Adrenal gland (tissue), 12 donors: ENCODE data around the gene SPDYC. TPM values are rescaled to one million over a fixed set of nuclear protein-coding genes. Genes with fewer than 3 reads are reported as not detected.

Experiments
- DNase-seq, 7 donors: peaks; one replicate each; pipeline ENCODE4 v3.0.0-alpha.2; 2019 to 2020
- H3K27ac ChIP-seq, 5 donors: fragments of 200-600 bp; sonication (generic) in 4 of 5; 1 replicate in 3 of 5; 2 replicates in 2 of 5; pipeline versions ENCODE4 v1.5.1 to v1.8.0; 2016 to 2020; ENCODE audit warnings: mild to moderate bottlenecking in 1 of 5
- H3K27me3 ChIP-seq: fragments of 200-600 bp; 2 replicates; pipeline ENCODE4 v1.8.0; 2021
- H3K36me3 ChIP-seq, 2 donors: fragments of 200-600 bp; replicated peaks in 1 of 2; 1 replicate in 1 of 2; 2 replicates in 1 of 2; pipeline versions ENCODE4 v1.5.1 to v1.8.0; 2018 to 2022
- H3K4me1 ChIP-seq, 2 donors: fragments of 200-600 bp; replicated peaks in 1 of 2; 1 replicate in 1 of 2; 2 replicates in 1 of 2; pipeline versions ENCODE4 v1.5.1 to v1.8.0; 2018 to 2021
- H3K4me3 ChIP-seq, 4 donors: fragments of 200-600 bp; sonication (generic) in 3 of 4; one replicate each; pipeline ENCODE4 v1.5.1; 2016 to 2018
- H3K9me3 ChIP-seq, 3 donors: fragments of 200-600 bp; sonication (generic) in 1 of 3; replicated peaks in 1 of 3; 1 replicate in 2 of 3; 2 replicates in 1 of 3; pipeline versions ENCODE4 v1.5.1 to v1.8.0; 2016 to 2021
- POLR2A ChIP-seq, 2 donors: fragments of 450-650 bp; IDR thresholded peaks; one replicate each; pipeline ENCODE4 v1.6.1; 2017; ENCODE audit warnings: antibody characterized with exemption in 2 of 2, mild to moderate bottlenecking in 2 of 2, moderate library complexity in 1 of 2
- WGBS, 4 donors: extraction: QIAGEN DNeasy Blood & Tissue Kit in 2 of 4; methylation state at CpG; one replicate each; pipeline versions ENCODE4 v1.1.5 to v1.1.7; 2013 to 2017; 5-methylcytosine and 5-hydroxymethylcytosine counted together
- intact Hi-C, 2 donors: fragments of 100-400 bp; cut with DNase I; formaldehyde crosslinking; loops; one replicate each; pipeline versions ENCODE4 v1.14.1 to v1.15.0; 2022 to 2023
- polyA plus RNA-seq, 3 donors: library from polyadenylated mRNA; stranded (reverse); fragments of 200-250 nt in 2 of 3; fragments of 350-450 nt in 1 of 3; fragmentation: Illumina TruSeq in 1 of 3; extraction: RNeasy Lipid Tissue Mini Kit (QIAGEN cat#74804) in 1 of 3; gene quantifications; one replicate each; pipeline ENCODE4 v1.2.3, GENCODE V29; 2013 to 2014
- total RNA-seq, 9 donors: library from RNA; depleted of rRNA in 4 of 9; stranded (reverse); fragments of >200 nt in 4 of 9; fragments of 120-200 nt in 1 of 9; fragmentation: NEBNext Ultra II Directional in 1 of 9; extraction: Animal tissue kit (Norgen Biotek cat#: 25700) in 1 of 9; gene quantifications; one replicate each; pipeline versions ENCODE4 v1.1.0 to v1.2.4, GENCODE V29; 2013 to 2023
- TF ChIP-seq, protein P1 (sequence below), 6 experiments: fragments of 450-650 bp in 4 of 6; fragments of 200-600 bp in 2 of 6; sonication (generic) in 1 of 6; IDR thresholded peaks; 1 replicate in 5 of 6; 2 replicates in 1 of 6; pipeline versions ENCODE4 v1.5.1 to v1.8.0; 2016 to 2021; ENCODE audit warnings: antibody characterized with exemption in 6 of 6, mild to moderate bottlenecking in 2 of 6, moderate library complexity in 1 of 6
- donor health status: healthy with polysubstance abuse.
- donor health status: Bipolar disorder and iron deficiency.
- donor health status: DM: yes; HTN: yes; CAD: no.
- donor health status: DM: no; HTN: no; CAD: no.
- donor health status: DM: no; HTN: no; CAD: no.
- donor health status: DM: yes; HTN: yes; CAD: no.

SPDYC gene
- total and polyA plus RNA-seq, 12 donors = 0.10 TPM; not detected in 11

DNA sequence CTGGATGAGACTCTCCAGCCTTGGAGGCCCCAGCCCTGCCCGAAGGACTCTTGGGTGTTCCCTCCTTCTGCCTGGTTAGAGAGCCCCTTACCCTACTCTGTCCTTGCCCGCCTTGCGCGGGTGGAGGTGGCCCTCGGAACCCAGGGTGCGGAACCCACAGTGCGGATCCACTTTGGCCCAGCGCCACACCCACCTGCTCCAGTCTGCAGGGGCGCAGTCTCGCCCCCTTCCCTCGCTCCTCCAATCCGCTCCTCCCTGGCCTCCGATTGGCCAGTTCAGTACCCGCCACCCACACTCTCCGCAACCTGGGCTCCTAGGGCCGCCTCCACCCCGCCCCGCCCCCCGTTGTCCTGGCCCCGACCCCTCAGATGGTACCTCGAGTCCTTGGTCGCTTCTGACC is 14.1 kb downstream of the SPDYC start:
- Histone ChIP-seq H3K4me3 (no peak overlapping the region), H3K9me3 (no peaks in the 10 kb centered on the region), H3K27ac (no peak overlapping the region), H3K27me3 (no peaks in the 10 kb centered on the region), H3K4me1 (peaks cover 12 to 22% of the 10 kb centered on the region in 2 donors), H3K36me3 (peaks cover 0 to 38% of the 10 kb centered on the region in 2 donors)
- DNase-seq = peak in 2 of 7 donors; percentile 24 to 57
- intact Hi-C loops = loop anchor here in 1 of 2 donors (5.0 kb wide), 1 partner anchor 47 kb away; no protein-coding TSS in a partner anchor
- WGBS, 4 donors = 80 to 91% (median 84%) methylated on average over 18 to 22 of the region's 22 CpGs
- no peak for TF ChIP-seq POLR2A (IDR thresholded peaks at IDR 0.05)
- TF ChIP-seq, protein P1, sequence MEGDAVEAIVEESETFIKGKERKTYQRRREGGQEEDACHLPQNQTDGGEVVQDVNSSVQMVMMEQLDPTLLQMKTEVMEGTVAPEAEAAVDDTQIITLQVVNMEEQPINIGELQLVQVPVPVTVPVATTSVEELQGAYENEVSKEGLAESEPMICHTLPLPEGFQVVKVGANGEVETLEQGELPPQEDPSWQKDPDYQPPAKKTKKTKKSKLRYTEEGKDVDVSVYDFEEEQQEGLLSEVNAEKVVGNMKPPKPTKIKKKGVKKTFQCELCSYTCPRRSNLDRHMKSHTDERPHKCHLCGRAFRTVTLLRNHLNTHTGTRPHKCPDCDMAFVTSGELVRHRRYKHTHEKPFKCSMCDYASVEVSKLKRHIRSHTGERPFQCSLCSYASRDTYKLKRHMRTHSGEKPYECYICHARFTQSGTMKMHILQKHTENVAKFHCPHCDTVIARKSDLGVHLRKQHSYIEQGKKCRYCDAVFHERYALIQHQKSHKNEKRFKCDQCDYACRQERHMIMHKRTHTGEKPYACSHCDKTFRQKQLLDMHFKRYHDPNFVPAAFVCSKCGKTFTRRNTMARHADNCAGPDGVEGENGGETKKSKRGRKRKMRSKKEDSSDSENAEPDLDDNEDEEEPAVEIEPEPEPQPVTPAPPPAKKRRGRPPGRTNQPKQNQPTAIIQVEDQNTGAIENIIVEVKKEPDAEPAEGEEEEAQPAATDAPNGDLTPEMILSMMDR (IDR thresholded peaks at IDR 0.05) = no peak

DNA sequence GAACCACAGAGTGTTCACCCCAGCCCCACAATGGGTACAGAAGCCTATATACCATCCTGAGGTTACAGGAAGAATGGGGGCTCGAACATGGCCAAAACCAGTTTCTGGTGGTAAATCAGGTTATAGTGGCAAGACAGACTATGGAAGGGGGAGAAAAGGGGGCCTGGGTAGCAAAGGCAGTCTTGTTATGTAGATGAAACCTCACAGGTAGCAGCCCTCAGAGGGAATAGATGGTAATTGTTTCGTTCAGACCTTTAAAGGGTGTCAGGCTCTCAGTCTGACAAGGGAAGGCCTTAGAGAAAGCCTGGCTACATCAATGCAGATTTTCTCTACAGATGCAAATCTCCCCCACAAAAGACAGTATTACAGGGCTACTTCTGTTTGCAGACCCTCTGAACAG is 15.1 kb downstream of the SPDYC start:
- intact Hi-C loops = no loop called here
- peaks cover 12 to 22% of the 10 kb centered on the region in 2 donors for H3K4me1 ChIP-seq
- H3K4me3 ChIP-seq = no peak overlapping the region
- no peak for TF ChIP-seq POLR2A (IDR thresholded peaks at IDR 0.05)
- TF ChIP-seq, protein P1 (IDR thresholded peaks at IDR 0.05) = no peak
- H3K27me3 ChIP-seq = no peaks in the 10 kb centered on the region
- H3K36me3 ChIP-seq = peaks cover 0 to 48% of the 10 kb centered on the region in 2 donors
- no peak overlapping the region for H3K27ac ChIP-seq
- H3K9me3 ChIP-seq = no peaks in the 10 kb centered on the region
- 82 to 94% (median 91%) methylated on average over 2 of the region's 2 CpGs for WGBS, 4 donors
- DNase-seq = peak in 1 of 7 donors; percentile 18

DNA sequence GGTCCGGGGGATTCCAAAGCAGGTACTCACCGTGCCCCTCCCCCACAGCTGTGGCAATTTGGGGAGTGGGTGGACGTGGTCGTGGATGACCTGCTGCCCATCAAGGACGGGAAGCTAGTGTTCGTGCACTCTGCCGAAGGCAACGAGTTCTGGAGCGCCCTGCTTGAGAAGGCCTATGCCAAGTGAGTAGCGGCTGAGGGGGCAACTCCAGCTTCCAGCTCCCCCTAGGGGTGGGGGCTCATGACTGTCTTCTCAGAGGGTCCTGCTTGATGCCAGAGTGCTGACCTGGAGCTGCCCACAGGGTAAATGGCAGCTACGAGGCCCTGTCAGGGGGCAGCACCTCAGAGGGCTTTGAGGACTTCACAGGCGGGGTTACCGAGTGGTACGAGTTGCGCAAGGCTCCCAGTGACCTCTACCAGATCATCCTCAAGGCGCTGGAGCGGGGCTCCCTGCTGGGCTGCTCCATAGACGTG is 15.9 kb downstream of the SPDYC start:
- TF ChIP-seq POLR2A (IDR thresholded peaks at IDR 0.05) = no peak
- Histone ChIP-seq H3K36me3 (peaks cover 0 to 50% of the 10 kb centered on the region in 2 donors), H3K4me1 (peaks cover 6 to 15% of the 10 kb centered on the region in 2 donors), H3K27me3 (no peaks in the 10 kb centered on the region), H3K9me3 (no peaks in the 10 kb centered on the region), H3K4me3 (no peak overlapping the region), H3K27ac (no peak overlapping the region)
- DNase-seq = peak in 2 of 7 donors; percentile 23 to 48
- 85 to 89% (median 87%) methylated on average over 16 to 18 of the region's 18 CpGs for WGBS, 4 donors
- intact Hi-C loops = no loop called here

DNA sequence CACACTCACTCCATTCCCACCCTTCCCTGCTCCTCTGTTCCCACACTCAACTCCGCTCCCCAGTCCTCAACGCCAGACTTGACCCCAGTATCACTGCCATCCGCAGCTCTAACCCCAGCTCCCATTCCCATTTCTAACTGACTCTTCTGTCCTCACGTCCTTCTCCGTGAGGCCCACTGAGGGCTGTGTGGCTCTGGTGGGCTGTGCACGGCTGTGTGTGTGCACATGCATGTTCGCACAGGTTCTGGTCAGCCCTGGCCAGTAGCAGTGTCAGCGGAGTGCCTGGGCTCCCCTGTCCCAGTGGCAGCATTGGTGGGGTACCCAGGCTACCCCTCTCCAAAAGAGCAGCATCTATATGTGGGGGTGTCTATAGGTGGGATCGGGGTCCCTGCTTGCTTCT is 16.7 kb downstream of the SPDYC start:
- DNase-seq = peak in 2 of 7 donors; percentile 13 to 39
- Histone ChIP-seq H3K27me3 (no peaks in the 10 kb centered on the region), H3K4me1 (peaks cover 5 to 13% of the 10 kb centered on the region in 2 donors), H3K36me3 (peaks cover 0 to 51% of the 10 kb centered on the region in 2 donors), H3K27ac (no peak overlapping the region), H3K4me3 (no peak overlapping the region), H3K9me3 (no peaks in the 10 kb centered on the region)
- WGBS, 4 donors = 93 to 96% (median 95%) methylated on average over 8 to 9 of the region's 9 CpGs
- intact Hi-C loops = no loop called here
- TF ChIP-seq, protein P1 (IDR thresholded peaks at IDR 0.05) = no peak
- no peak for TF ChIP-seq POLR2A (IDR thresholded peaks at IDR 0.05)

DNA sequence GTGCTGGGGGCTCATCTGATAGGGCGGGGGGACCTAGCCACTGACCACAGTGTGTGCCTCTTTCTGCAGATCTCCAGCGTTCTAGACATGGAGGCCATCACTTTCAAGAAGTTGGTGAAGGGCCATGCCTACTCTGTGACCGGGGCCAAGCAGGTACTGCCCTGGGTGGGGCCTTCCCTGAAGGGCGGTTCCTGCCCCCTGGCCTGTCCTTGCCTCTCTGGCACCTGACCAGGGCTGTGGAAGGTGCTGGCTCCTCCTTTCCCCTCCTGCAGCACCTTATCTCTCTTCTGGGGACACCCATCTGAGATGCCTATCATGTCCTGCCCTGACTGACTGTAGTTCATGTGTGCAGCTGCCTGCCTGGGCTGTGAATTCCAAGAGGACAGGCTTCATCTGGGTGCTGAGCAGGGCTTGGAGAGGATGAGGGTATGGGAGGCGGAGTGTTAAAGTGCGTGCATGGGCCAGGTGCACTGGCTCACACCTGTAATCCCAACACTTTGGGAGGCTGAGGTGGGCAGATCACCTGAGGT is 17.2 kb downstream of the SPDYC start:
- intact Hi-C loops = no loop called here
- peak in 2 of 7 donors; percentile 19 to 35 for DNase-seq
- no peak for TF ChIP-seq POLR2A (IDR thresholded peaks at IDR 0.05)
- TF ChIP-seq, protein P1 (IDR thresholded peaks at IDR 0.05) = no peak
- no peaks in the 10 kb centered on the region for H3K27me3 ChIP-seq
- peaks cover 5 to 13% of the 10 kb centered on the region in 2 donors for H3K4me1 ChIP-seq
- no peaks in the 10 kb centered on the region for H3K9me3 ChIP-seq
- no peak overlapping the region for H3K4me3 ChIP-seq
- no peak overlapping the region for H3K27ac ChIP-seq
- WGBS, 4 donors = 93 to 96% (median 95%) methylated on average over 6 of the region's 6 CpGs
- peaks cover 0 to 56% of the 10 kb centered on the region in 2 donors for H3K36me3 ChIP-seq
